GM19468 (cell line): Measurements from ENCODE around the gene TNFAIP8.

Experiments
- ATAC-seq: cut with Tn5 transposase; IDR thresholded peaks from one replicate; pipeline ENCODE4 v1.9.1; 2021; ENCODE audit warnings: mild to moderate bottlenecking, moderate library complexity, moderate number of reproducible peaks; ENCODE audit not compliant: unreplicated experiment; ENCODE audit errors: extremely low read depth

TNFAIP8 gene

DNA sequence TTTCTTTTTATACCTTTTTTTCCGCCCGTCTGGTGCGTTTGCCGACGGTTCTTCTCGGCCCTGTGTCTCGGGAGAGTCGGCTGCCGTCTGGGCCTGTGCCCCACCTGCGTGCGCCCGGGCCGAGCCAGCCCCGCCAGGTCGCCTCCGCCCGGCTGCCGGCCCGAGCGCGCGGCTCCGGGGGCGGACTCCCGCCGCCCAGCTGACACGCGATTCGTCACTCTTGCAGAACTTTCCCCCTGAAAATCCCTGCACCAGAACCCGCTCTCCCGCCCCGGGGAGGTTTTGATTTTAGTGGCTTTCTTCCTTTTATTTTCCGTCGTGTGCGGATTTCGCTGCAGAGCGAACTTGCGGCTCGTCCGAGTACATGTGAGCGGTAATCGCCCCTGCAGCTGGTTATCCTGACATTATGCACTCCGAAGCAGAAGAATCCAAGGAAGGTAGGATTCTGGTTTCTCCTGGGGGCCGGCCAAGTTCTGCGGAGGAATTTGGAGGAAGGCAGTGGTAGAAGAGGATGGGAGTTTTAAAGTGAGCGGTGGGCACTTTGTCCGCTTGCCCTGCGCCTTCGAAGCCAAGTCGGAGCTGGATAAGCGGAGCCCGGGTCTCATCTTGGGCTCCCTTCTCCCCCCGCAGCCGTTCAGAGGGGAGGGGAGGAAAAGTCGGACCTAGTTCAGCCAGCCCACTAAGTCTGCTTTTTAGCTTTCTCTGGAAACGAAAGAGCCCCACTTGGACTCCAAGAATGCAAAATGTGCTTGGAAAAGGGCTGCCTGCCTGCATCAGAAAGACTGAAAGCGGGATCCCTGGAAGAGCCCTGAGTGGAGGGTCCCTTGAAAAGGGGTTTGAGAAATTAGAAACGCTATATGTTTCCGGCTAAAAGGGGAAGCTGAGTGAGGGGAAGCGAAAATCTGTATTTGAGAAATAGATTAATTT, at the start of gene TNFAIP8:
Gene TNFAIP8 (plus strand): TSS at position 335 of the 927 bp plus-strand sequence. CDS start 72 bp downstream, at position 407.
- peak; percentile 23 for ATAC-seq

DNA sequence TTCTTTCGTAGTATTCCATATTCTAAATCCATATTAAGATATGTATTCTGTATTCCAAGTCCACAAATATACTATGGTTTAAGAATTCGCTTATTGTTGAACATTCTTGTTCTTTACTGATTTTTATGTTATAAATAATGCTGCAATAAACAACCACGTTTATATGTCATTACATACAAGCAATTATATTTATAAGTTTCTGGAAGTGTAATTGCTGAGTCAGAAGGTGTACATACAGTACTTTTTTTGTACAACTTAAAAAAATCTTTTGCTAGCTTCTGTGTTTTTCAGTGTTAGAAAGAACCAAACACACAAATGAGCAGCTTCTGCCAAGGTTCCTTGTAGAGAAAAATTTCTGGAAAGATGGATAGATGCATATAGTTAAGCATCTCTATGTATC, 48.6 kb upstream of the TNFAIP8 start:
- ATAC-seq, result no peak

DNA sequence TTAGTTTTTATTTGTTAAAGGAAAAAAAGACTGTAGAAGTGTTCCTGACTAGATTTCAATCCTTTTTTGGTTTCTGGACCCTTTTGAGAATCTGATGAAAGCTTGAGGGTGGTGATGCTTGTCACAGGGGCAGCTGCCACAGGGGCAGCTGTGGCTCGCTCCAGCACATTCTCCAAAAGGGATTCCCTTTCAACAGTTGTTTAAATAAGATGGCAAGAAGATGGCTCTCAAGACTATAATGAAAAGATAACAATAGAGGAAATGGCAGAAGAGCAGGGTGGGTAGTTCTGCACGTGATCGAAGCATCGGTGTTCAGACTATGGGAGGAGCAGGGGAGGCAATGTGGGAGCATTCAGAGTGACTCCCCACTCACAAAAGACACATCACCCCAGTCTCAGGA, 46.5 kb upstream of the TNFAIP8 start:
- ATAC-seq, result no peak

DNA sequence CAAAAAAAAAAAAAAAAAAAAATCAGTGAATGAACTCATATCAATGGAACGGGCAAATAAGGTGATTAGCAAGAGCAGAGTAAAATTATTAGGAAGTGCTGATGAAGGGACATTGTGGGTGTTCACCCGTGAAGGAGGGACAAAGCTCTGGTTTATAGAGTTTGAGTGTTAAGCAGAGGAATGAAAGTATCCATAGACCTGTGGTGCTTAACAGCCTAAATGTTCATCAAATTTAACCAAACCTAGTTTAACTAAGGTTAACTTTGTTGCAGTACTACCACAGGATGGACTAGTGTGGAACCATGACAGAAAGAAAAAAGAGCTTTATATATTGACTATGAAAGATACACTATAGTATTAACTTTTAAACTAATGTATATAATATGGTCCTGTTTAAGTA, 44.1 kb upstream of the TNFAIP8 start:
- no peak for ATAC-seq

DNA sequence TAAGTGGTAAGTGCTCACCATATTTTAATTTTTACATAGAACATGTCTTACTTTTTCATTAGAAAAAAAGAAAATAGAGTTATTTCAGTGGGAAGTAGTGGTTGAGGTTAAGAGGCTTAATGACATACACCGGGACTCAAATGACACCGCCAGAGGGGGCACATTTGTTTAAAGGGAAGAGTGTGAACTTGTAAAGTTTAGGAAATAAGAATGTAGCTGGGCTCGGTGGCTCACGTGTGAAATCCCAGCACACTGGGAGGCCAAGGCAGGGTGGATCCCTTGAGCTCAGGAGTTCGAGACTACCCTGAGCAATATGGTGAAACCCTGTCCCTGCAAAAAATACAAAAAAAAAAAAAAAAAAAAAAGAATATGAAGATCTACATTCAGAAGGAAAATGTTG, 43.4 kb upstream of the TNFAIP8 start:
- no peak for ATAC-seq

DNA sequence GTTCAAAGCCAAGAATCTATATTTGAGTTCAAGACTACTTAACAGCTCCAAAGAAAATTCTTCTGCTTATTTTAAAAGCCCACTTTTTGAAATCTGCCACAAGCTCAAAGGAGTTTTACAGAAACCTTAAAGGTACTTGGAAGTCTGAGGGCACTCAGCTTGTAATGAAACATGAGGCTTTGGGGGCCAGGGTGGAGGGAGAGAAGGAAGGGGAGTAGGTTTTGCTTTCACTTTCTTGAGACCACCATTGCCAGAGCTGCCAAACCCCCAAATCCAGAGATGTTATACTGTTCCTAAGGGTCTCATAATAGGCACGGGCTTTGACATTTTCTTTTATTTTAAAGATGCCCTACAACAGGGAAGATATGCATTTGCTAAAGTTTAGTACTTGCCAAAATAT, 42.6 kb upstream of the TNFAIP8 start:
- no peak for ATAC-seq

DNA sequence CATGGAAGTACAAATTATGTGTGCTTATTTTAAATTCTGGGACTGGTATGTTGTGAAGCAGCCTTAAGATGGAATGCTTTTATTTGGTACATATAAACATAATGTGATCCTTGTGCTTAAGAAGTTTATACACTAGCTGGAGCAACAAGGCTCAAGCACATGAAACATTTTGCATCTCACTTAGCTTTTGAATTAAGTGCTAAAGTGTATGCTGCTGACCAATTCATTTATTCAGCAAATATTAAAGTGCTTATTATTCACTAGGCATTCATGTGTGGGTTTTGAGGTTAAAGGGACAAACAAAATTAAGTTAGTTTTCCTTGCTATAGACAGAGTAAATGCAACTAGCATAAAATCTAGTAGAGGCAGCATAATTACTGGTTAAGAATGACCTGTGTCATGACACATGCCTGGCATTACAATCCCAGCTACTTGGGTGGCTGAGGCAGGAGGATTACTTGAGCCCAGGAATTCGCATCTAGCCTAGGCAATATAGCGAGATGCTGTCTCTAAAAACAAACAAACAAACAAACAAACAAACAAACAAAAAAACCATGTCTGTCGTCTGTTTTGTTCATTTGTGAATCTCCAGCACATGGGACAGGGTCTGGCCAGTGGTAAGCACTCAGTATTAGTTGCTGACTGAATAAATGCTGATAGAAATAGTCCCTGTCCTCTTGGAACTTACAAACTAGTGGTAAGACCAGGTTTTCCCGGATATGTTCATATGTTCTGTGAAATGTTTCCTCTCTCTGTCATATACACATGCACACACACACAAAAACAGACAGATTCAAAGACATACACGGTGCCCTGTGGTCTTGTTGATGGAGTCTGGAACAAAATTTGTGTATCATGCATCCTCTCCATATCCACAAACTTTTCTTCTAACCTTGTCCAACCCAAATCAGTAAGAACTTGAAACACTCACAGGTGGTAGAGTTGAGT, 41.9 kb upstream of the TNFAIP8 start:
- no peak for ATAC-seq

DNA sequence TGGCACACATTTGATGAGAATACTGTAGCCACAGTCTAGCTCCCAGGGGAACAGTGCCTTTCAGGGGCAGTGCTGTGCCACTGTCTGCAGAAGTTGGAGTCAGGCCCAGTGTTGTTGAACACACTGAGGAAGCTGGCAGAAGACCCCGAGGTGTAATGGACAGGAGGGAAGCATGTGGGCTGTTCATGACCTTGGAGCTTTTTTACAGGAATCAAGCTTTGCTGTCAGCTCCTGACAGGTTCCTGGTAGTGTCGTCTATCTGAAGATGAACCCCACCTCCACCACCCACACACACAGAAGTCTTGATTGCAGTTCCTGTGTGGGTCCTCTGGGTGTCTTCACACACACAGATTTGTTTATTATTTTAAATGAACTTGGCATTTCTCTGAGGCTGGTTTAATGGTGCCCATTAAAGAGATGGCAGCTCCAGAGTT, 40.3 kb upstream of the TNFAIP8 start:
- ATAC-seq, result peak; percentile 52

DNA sequence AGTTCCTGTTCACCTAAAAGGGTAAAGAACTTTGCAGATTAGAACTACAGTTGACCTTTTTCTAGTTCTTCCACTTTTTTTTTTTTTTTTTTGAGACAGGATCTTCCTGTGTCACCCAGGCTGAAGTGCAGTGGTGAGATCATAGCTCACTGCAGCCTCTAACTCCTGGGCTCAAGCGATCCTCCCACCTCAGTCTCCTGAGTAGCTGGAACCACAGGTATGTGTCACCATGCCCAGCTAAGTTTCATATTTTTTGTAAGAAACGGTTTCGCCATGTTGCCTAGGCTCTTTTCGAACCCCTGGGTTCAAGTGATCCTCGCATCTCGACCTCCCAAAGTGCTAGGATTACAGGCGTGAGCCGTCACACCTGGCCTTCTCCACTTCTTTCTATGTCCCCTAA, 39.7 kb upstream of the TNFAIP8 start:
- ATAC-seq, result no peak

DNA sequence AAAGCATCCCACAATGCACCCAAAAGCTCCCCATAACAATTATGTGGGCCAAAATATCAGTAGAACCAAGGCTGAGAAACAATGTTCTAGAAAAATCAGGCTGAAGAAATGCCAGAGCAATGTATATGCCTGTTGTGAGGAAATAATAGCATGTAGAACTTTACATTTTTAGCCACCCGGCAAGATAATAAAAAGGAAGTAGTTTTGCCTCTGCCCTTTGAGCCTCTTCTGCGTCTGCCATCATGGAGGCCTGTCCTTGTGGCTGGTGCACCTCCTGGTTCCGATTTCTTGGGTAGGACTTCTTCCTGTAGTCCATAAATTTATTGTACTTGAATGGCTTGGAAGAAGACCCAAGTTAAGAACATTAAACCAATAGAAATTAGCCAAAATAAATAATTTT, 38.9 kb upstream of the TNFAIP8 start:
- ATAC-seq, result no peak

DNA sequence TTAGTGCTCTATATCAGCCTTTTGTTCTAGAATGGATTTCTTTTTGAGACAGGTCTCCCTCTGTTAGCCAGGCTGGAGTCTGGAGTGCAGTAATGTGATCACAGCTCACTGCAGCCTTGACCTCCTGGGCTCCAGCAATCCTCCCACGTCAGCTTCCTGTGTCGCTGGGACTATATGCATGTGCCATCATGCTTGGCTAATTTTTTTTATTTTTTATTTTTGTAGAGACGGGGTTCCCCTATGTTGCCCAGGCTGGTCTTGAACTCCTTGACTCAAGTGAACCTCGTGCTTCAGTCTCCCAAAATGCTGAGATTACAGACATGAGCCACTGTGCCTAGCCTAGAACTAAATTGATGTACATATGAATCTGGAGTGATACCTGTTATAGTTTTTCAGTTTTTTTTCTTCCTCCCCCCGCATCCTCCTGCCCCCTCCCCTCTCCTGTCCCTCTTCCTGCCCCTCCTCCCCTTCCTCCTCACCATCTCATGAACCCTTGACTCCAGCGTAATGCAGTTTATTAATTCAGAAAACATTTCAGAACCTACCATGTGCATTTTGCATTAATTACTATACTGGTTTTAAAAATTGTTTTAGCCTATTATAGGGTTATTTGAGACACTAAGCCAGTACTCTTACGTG, 37.4 kb upstream of the TNFAIP8 start:
- no peak for ATAC-seq

DNA sequence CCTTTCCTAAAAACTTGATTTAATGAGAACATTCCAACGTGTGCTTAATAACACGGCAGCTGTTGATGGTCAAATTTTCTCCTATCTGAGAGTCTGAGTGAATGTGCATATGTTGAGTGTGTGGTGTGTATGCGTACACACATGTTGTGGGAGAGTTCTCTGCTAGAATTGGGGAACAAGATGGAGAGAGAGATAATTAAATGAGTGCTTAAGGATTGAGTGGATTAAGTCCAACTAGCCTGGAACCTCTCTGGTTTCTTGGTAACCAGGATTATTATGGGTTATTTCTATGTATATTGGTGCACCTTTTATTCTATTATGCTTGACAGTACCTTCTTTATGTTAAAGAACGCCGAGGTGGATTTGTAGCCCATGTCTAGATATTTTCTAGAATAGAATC, 36.4 kb upstream of the TNFAIP8 start:
- ATAC-seq, result no peak

DNA sequence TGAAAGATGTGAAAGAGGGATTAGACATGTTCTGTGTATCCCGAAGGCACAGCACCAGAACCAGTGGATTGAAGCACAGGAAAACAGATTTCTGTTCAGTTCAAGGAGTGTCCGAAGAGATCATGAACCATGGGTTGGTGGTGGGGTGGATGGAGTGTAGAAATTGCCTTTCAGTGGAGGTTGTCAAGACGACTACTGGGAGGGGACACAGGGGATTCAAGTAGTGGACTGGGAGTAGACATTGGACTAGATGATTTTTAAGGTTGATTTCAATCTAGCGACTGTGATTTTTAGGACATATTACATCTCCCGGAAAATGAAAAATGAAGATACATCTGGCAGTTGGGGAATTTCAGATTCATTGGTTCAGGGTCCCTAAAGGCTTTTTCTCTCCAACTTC, 35.9 kb upstream of the TNFAIP8 start:
- ATAC-seq, result no peak

DNA sequence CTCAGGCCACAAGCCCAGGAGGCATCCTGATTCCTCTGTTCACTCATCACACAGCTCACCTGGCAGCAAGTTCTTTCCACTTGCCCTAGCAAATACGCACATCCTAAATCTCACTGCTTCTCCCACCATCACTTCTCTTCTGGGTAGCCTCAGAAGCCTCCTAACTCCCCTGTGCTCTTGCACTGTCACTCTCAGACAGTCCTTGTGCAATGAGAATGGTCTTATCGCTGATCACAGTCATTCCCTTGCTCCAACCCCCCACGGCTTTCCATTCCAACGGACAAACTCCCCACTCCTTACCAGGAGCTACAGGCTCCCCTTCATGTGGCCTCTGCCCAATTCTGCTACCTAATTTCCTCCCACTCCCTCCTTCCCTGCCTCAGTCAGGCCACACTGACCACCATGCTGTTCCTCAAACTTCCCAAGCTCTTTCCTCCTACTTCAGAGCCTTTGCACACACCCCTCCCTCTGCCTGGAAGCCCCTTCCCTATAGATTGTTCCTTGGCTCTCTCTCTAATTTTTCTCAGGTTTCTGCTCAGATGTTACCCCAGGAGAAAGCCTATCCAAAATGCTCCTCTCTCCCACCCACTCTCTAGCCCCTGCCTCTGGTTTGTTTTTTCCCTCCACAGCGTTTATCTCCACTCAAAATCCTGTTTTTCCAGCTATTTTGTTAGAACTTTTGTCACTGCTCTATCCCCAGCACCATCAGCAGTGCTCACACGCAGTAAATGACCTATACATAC, 34.1 kb upstream of the TNFAIP8 start:
- no peak for ATAC-seq

DNA sequence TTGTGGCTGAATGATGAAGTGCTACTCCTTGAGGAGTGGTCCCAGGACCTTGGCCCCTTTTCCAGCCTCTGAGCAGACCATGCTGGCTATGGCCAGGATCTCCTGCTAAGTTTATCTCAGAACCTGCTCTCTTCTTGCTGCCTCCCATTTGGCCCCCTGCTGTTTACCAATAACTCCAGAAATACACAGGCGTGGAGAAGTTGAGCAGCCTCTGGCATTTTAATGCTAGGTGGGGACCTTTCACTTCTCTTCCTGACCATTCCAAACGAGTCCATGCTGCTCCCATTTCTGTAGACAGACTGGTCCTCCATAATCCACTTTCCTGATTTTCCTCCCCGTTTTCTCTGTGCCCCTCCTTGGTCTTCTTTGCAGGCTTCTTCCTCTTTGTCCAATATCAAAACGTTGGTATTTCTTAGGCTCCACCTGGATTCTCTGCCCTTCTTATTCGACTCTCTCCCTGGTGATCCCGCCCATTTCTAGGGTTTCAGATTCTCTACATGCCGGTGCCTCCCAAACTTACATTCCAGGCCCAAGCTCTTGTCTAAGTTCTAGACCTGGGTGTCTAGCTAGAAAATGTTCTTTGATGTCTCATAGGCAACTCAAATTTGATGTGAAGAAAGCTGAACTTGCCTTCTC, 33.4 kb upstream of the TNFAIP8 start:
- ATAC-seq, result no peak

DNA sequence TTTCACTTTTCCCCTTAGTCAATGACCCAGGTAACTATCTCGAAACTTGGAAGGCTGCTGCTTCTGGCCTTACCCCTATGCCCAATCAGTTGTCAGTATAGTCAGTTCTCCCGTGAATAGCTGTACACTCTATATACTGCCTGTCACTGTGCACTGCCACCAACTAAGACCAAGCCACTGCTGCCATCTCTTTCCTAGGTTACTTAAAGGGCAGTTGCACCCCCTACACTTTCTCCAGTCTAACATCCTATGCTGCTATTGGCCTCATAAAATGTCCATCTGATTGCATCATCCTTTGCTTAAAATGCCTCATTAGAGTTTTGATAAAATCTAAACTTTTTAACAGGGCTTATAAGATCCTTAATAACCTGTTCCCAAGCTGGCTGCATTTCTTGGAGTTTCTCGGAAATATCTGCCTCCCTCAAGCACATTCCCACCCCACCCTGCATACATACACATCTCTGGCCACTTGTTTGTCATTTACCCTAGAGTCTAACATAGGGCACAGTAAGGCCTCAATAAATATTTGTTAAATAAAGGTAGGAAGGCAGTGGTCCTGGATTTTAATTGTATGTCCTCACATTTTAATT, 32.8 kb upstream of the TNFAIP8 start:
- no peak for ATAC-seq

DNA sequence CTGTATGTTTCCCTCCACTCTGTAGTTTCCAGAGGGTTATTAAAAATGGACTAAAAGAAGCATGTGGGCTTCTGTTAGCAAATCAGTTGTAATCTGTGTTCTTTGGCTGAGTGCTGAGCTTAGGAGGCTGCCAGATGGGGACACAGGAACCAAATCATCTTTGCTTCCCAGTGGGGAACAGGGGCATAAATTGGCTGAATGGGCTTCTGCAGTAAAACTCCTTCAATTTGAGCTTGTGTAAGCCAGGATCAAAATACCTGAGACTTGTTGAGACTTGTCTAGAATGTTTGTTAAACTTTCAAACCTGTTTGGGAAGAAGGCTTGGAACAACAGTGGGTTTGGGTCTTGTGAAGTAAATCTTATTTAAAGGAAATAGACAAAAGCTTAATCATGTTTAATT, 32.2 kb upstream of the TNFAIP8 start:
- no peak for ATAC-seq

DNA sequence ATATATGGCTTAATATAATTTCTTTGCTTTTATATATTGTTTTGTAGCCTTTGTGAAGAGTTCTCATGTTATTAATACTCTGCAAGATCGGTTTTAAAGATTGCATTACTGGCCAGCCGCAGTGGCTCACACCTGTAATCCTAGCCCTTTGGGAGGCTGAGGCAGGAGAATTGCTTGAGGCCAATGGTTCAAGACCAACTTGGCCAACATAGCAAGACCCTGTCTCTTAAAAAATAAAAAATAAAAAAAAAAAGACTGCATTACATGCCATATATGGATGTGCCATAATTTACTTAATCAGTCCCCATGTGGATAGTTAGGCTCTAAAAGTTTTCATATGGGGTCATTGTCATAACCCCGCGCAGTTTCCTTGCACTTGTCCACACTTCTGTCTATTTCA, 31.0 kb upstream of the TNFAIP8 start:
- no peak for ATAC-seq

DNA sequence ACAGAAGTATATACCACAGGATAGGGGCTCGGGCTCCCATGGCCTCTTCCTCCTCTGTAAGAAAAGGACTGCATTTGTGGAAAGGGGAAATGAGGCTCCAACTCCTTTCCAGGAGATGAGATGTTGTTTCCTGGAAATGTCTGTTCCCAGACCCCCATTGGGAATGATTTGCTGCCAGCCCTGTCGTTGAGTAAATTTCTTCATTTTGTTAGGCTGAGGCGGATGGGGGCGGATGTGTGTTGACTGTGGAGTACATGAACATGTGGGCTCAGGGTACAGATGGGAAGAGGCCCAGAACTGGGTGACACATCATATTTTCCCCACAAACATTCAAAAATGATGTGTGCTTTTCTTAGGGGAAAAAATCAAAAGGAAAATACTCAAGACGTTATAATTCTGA, 28.8 kb upstream of the TNFAIP8 start:
- no peak for ATAC-seq
